ENCODE results near the gene ANO4. TPM values are rescaled to one million over a fixed set of nuclear protein-coding genes. Genes with fewer than 3 reads are reported as not detected.

ANO4 gene
- total RNA-seq, 1 donor from 2014 or later, result not detected

GRCh38 chr12:100954118-100954517, 159.5 kb downstream of the ANO4 start:
- Mint-ChIP-seq H3K27me3 (no peaks in the 10 kb centered on the region), H3K4me1 (no peaks in the 10 kb centered on the region), H3K36me3 (ENCODE audit: low read depth) (no peaks in the 10 kb centered on the region), H3K9me3 (no peaks in the 10 kb centered on the region), H3K27ac (no peak overlapping the region), H3K4me3 (no peak overlapping the region)
- intact Hi-C loops (cut with micrococcal nuclease), result no loop called here
- no peak for DNase-seq

GRCh38 chr12:100955139-100955538, 160.6 kb downstream of the ANO4 start:
- Mint-ChIP-seq H3K27me3 (no peaks in the 10 kb centered on the region), H3K36me3 (ENCODE audit: low read depth) (no peaks in the 10 kb centered on the region), H3K4me1 (no peaks in the 10 kb centered on the region), H3K9me3 (no peaks in the 10 kb centered on the region), H3K27ac (no peak overlapping the region), H3K4me3 (no peak overlapping the region)
- intact Hi-C loops (cut with micrococcal nuclease), result no loop called here
- DNase-seq, result no peak

- H3K36me3 Mint-ChIP-seq (ENCODE audit: low read depth), result no peaks in the 10 kb centered on the region
- no peak overlapping the region for H3K27ac Mint-ChIP-seq
- intact Hi-C loops (cut with micrococcal nuclease), result no loop called here
- H3K9me3 Mint-ChIP-seq, result no peaks in the 10 kb centered on the region
- H3K27me3 Mint-ChIP-seq, result no peaks in the 10 kb centered on the region
- no peak for DNase-seq
- H3K4me1 Mint-ChIP-seq, result no peaks in the 10 kb centered on the region
- no peak overlapping the region for H3K4me3 Mint-ChIP-seq
These were observed 161.8 kb downstream of the ANO4 start for GRCh38 chr12:100956311-100956852.

GRCh38 chr12:100959481-100959880, 164.9 kb downstream of the ANO4 start:
- Mint-ChIP-seq H3K4me3 (no peak overlapping the region), H3K4me1 (no peaks in the 10 kb centered on the region), H3K9me3 (no peaks in the 10 kb centered on the region), H3K36me3 (ENCODE audit: low read depth) (no peaks in the 10 kb centered on the region), H3K27ac (no peak overlapping the region), H3K27me3 (no peaks in the 10 kb centered on the region)
- DNase-seq, result no peak
- intact Hi-C loops (cut with micrococcal nuclease), result no loop called here

GRCh38 chr12:100962086-100962712, 167.6 kb downstream of the ANO4 start:
- intact Hi-C loops (cut with micrococcal nuclease), result no loop called here
- Mint-ChIP-seq H3K36me3 (ENCODE audit: low read depth) (no peaks in the 10 kb centered on the region), H3K4me3 (no peak overlapping the region), H3K4me1 (no peaks in the 10 kb centered on the region), H3K27me3 (no peaks in the 10 kb centered on the region), H3K27ac (no peak overlapping the region), H3K9me3 (no peaks in the 10 kb centered on the region)
- DNase-seq, result no peak

GRCh38 chr12:100963381-100963780, 168.8 kb downstream of the ANO4 start:
- Mint-ChIP-seq H3K27ac (no peak overlapping the region), H3K9me3 (no peaks in the 10 kb centered on the region), H3K36me3 (ENCODE audit: low read depth) (no peaks in the 10 kb centered on the region), H3K4me1 (no peaks in the 10 kb centered on the region), H3K4me3 (no peak overlapping the region), H3K27me3 (no peaks in the 10 kb centered on the region)
- intact Hi-C loops (cut with micrococcal nuclease), result no loop called here
- DNase-seq, result no peak

- intact Hi-C loops (cut with micrococcal nuclease), result no loop called here
- H3K36me3 Mint-ChIP-seq (ENCODE audit: low read depth), result no peaks in the 10 kb centered on the region
- H3K27me3 Mint-ChIP-seq, result no peaks in the 10 kb centered on the region
- no peaks in the 10 kb centered on the region for H3K9me3 Mint-ChIP-seq
- H3K4me1 Mint-ChIP-seq, result no peaks in the 10 kb centered on the region
- no peak overlapping the region for H3K4me3 Mint-ChIP-seq
- no peak for DNase-seq
- no peak overlapping the region for H3K27ac Mint-ChIP-seq
These were observed 169.5 kb downstream of the ANO4 start for GRCh38 chr12:100964028-100964427.

GRCh38 chr12:100967189-100967588, 172.6 kb downstream of the ANO4 start:
- H3K27me3 Mint-ChIP-seq, result no peaks in the 10 kb centered on the region
- H3K27ac Mint-ChIP-seq, result no peak overlapping the region
- no peaks in the 10 kb centered on the region for H3K4me1 Mint-ChIP-seq
- no peaks in the 10 kb centered on the region for H3K9me3 Mint-ChIP-seq
- no peak for DNase-seq
- H3K4me3 Mint-ChIP-seq, result no peak overlapping the region
- intact Hi-C loops (cut with micrococcal nuclease), result no loop called here
- no peaks in the 10 kb centered on the region for H3K36me3 Mint-ChIP-seq (ENCODE audit: low read depth)

- no peak overlapping the region for H3K27ac Mint-ChIP-seq
- DNase-seq, result no peak
- H3K4me3 Mint-ChIP-seq, result no peak overlapping the region
- no peaks in the 10 kb centered on the region for H3K9me3 Mint-ChIP-seq
- intact Hi-C loops (cut with micrococcal nuclease), result no loop called here
- H3K36me3 Mint-ChIP-seq (ENCODE audit: low read depth), result no peaks in the 10 kb centered on the region
- no peaks in the 10 kb centered on the region for H3K27me3 Mint-ChIP-seq
- no peaks in the 10 kb centered on the region for H3K4me1 Mint-ChIP-seq
These were observed 176.3 kb downstream of the ANO4 start for GRCh38 chr12:100970894-100971293.

- Mint-ChIP-seq H3K36me3 (ENCODE audit: low read depth) (no peaks in the 10 kb centered on the region), H3K27ac (no peak overlapping the region)
These were observed 177.5 kb downstream of the ANO4 start for GRCh38 chr12:100972121-100972520.

GRCh38 chr12:100974341-100974740, 179.8 kb downstream of the ANO4 start:
- DNase-seq, result no peak
- Mint-ChIP-seq H3K27me3 (no peaks in the 10 kb centered on the region), H3K36me3 (ENCODE audit: low read depth) (no peaks in the 10 kb centered on the region), H3K4me3 (no peak overlapping the region), H3K27ac (no peak overlapping the region), H3K4me1 (no peaks in the 10 kb centered on the region), H3K9me3 (peaks cover 3% of the 10 kb centered on the region)
- intact Hi-C loops (cut with micrococcal nuclease), result no loop called here

More at GRCh38 chr12:100972121-100972520, 177.5 kb downstream of the ANO4 start:
- Mint-ChIP-seq H3K27me3 (no peaks in the 10 kb centered on the region), H3K9me3 (no peaks in the 10 kb centered on the region), H3K4me1 (no peaks in the 10 kb centered on the region), H3K4me3 (no peak overlapping the region)
- intact Hi-C loops (cut with micrococcal nuclease), result no loop called here
- no peak for DNase-seq

- H3K4me1 Mint-ChIP-seq, result no peaks in the 10 kb centered on the region
- intact Hi-C loops (cut with micrococcal nuclease), result no loop called here
- DNase-seq, result no peak
These were observed 180.2 kb downstream of the ANO4 start for GRCh38 chr12:100974747-100975146.

GRCh38 chr12:100976735-100977134, 182.2 kb downstream of the ANO4 start:
- no peak for DNase-seq
- no peak overlapping the region for H3K4me3 Mint-ChIP-seq
- H3K4me1 Mint-ChIP-seq, result no peaks in the 10 kb centered on the region
- no peaks in the 10 kb centered on the region for H3K27me3 Mint-ChIP-seq
- intact Hi-C loops (cut with micrococcal nuclease), result no loop called here
- H3K27ac Mint-ChIP-seq, result no peak overlapping the region
- no peaks in the 10 kb centered on the region for H3K36me3 Mint-ChIP-seq (ENCODE audit: low read depth)
- peaks cover 4% of the 10 kb centered on the region for H3K9me3 Mint-ChIP-seq

More at GRCh38 chr12:100974747-100975146, 180.2 kb downstream of the ANO4 start:
- Mint-ChIP-seq H3K9me3 (peaks cover 4% of the 10 kb centered on the region), H3K36me3 (ENCODE audit: low read depth) (no peaks in the 10 kb centered on the region), H3K4me3 (no peak overlapping the region), H3K27me3 (no peaks in the 10 kb centered on the region), H3K27ac (no peak overlapping the region)

- Mint-ChIP-seq H3K27ac (no peak overlapping the region), H3K4me3 (no peak overlapping the region), H3K4me1 (no peaks in the 10 kb centered on the region), H3K36me3 (ENCODE audit: low read depth) (no peaks in the 10 kb centered on the region), H3K27me3 (no peaks in the 10 kb centered on the region), H3K9me3 (peaks cover 4% of the 10 kb centered on the region)
- intact Hi-C loops (cut with micrococcal nuclease), result no loop called here
- DNase-seq, result no peak
These were observed 186.3 kb downstream of the ANO4 start for GRCh38 chr12:100980856-100981255.

Data from activated CD4-positive, alpha-beta T cell treated with anti-CD3 and anti-CD28 coated beads, Interleukin-2, amount 10 ng/mL, durations not matched to agents 24 days and 14 days (primary cell).